ENCODE measurements around the gene CCDC83.
"Not testable (repeated sequence)": the region's sequence is repeated elsewhere in the genome, so short reads cannot be mapped to it uniquely, and the experiment has no call there.

CCDC83 gene

GRCh38 chr11:85945788-85946187 lies 90.6 kb downstream of the CCDC83 start:
- peak; percentile 48 for DNase-seq

- DNase-seq: no peak
These were observed 91.0 kb downstream of the CCDC83 start for GRCh38 chr11:85946221-85946620.

GRCh38 chr11:85947431-85948272 lies 92.5 kb downstream of the CCDC83 start:
- DNase-seq: peak; percentile 85

GRCh38 chr11:85948884-85949283 lies 93.7 kb downstream of the CCDC83 start:
- DNase-seq: peak; percentile 71

- DNase-seq: no peak
These were observed 94.6 kb downstream of the CCDC83 start for GRCh38 chr11:85949798-85950197.

- no peak for DNase-seq
These were observed 95.3 kb downstream of the CCDC83 start for GRCh38 chr11:85950317-85951048.

- no peak for DNase-seq
These were observed 95.8 kb downstream of the CCDC83 start for GRCh38 chr11:85951049-85951405.

GRCh38 chr11:85951428-85952107 lies 96.4 kb downstream of the CCDC83 start:
- DNase-seq: no peak

- DNase-seq: not testable (repeated sequence)
These were observed 96.9 kb downstream of the CCDC83 start for GRCh38 chr11:85952108-85952485.

- no peak for DNase-seq
These were observed 98.4 kb downstream of the CCDC83 start for GRCh38 chr11:85953491-85954143.

- no peak for DNase-seq
These were observed 100.3 kb downstream of the CCDC83 start for GRCh38 chr11:85955531-85955930.

- no peak for DNase-seq
These were observed 105.5 kb downstream of the CCDC83 start for GRCh38 chr11:85960678-85961077.

GRCh38 chr11:85961130-85961529 lies 105.9 kb downstream of the CCDC83 start:
- no peak for DNase-seq

GRCh38 chr11:85961930-85962363 lies 106.8 kb downstream of the CCDC83 start:
- no peak for DNase-seq

GRCh38 chr11:85965202-85965601 lies 110.0 kb downstream of the CCDC83 start:
- DNase-seq: no peak

GRCh38 chr11:85967457-85967856 lies 112.3 kb downstream of the CCDC83 start:
- no peak for DNase-seq

Measured in activated CD4-positive, alpha-beta T cell treated with anti-CD3 and anti-CD28 coated beads, Interleukin-10, Interleukin-2, amounts not matched to agents 100 ng/mL and 50 ng/mL, durations not matched to agents 16 hours and 8 hours (primary cell).